Adrenal gland (tissue), 12 donors: ENCODE measurements around the gene DUS2. TPM values are rescaled to one million over a fixed set of nuclear protein-coding genes. Genes with fewer than 3 reads are reported as not detected.

Experiments
- DNase-seq, 7 donors: peaks; one replicate each; pipeline ENCODE4 v3.0.0-alpha.2; 2019 to 2020
- H3K27ac ChIP-seq, 5 donors: fragments of 200-600 bp; sonication (generic) in 4 of 5; 1 replicate in 3 of 5; 2 replicates in 2 of 5; pipeline versions ENCODE4 v1.5.1 to v1.8.0; 2016 to 2020; ENCODE audit warnings: mild to moderate bottlenecking in 1 of 5
- H3K27me3 ChIP-seq: fragments of 200-600 bp; 2 replicates; pipeline ENCODE4 v1.8.0; 2021
- H3K36me3 ChIP-seq, 2 donors: fragments of 200-600 bp; replicated peaks in 1 of 2; 1 replicate in 1 of 2; 2 replicates in 1 of 2; pipeline versions ENCODE4 v1.5.1 to v1.8.0; 2018 to 2022
- H3K4me1 ChIP-seq, 2 donors: fragments of 200-600 bp; replicated peaks in 1 of 2; 1 replicate in 1 of 2; 2 replicates in 1 of 2; pipeline versions ENCODE4 v1.5.1 to v1.8.0; 2018 to 2021
- H3K4me3 ChIP-seq, 4 donors: fragments of 200-600 bp; sonication (generic) in 3 of 4; one replicate each; pipeline ENCODE4 v1.5.1; 2016 to 2018
- H3K9me3 ChIP-seq, 3 donors: fragments of 200-600 bp; sonication (generic) in 1 of 3; replicated peaks in 1 of 3; 1 replicate in 2 of 3; 2 replicates in 1 of 3; pipeline versions ENCODE4 v1.5.1 to v1.8.0; 2016 to 2021
- CTCF ChIP-seq, 6 experiments: fragments of 450-650 bp in 4 of 6; fragments of 200-600 bp in 2 of 6; sonication (generic) in 1 of 6; IDR thresholded peaks; 1 replicate in 5 of 6; 2 replicates in 1 of 6; pipeline versions ENCODE4 v1.5.1 to v1.8.0; 2016 to 2021; ENCODE audit warnings: antibody characterized with exemption in 6 of 6, mild to moderate bottlenecking in 2 of 6, moderate library complexity in 1 of 6
- POLR2A ChIP-seq, 2 donors: fragments of 450-650 bp; IDR thresholded peaks; one replicate each; pipeline ENCODE4 v1.6.1; 2017; ENCODE audit warnings: antibody characterized with exemption in 2 of 2, mild to moderate bottlenecking in 2 of 2, moderate library complexity in 1 of 2
- WGBS, 4 donors: extraction: QIAGEN DNeasy Blood & Tissue Kit in 2 of 4; methylation state at CpG; one replicate each; pipeline versions ENCODE4 v1.1.5 to v1.1.7; 2013 to 2017; 5-methylcytosine and 5-hydroxymethylcytosine counted together
- intact Hi-C, 2 donors: fragments of 100-400 bp; cut with DNase I; formaldehyde crosslinking; loops; one replicate each; pipeline versions ENCODE4 v1.14.1 to v1.15.0; 2022 to 2023
- polyA plus RNA-seq, 3 donors: library from polyadenylated mRNA; stranded (reverse); fragments of 200-250 nt in 2 of 3; fragments of 350-450 nt in 1 of 3; fragmentation: Illumina TruSeq in 1 of 3; extraction: RNeasy Lipid Tissue Mini Kit (QIAGEN cat#74804) in 1 of 3; gene quantifications; one replicate each; pipeline ENCODE4 v1.2.3, GENCODE V29; 2013 to 2014
- total RNA-seq, 9 donors: library from RNA; depleted of rRNA in 4 of 9; stranded (reverse); fragments of >200 nt in 4 of 9; fragments of 120-200 nt in 1 of 9; fragmentation: NEBNext Ultra II Directional in 1 of 9; extraction: Animal tissue kit (Norgen Biotek cat#: 25700) in 1 of 9; gene quantifications; one replicate each; pipeline versions ENCODE4 v1.1.0 to v1.2.4, GENCODE V29; 2013 to 2023
- donor health status: healthy with polysubstance abuse.
- donor health status: Bipolar disorder and iron deficiency.
- donor health status: DM: yes; HTN: yes; CAD: no.
- donor health status: DM: no; HTN: no; CAD: no.
- donor health status: DM: no; HTN: no; CAD: no.
- donor health status: DM: yes; HTN: yes; CAD: no.

DUS2 gene
- total and polyA plus RNA-seq, 12 donors, result 6.3 to 25.3 (median 12.7) TPM

GRCh38 chr16:68079626-68080344, 56.7 kb downstream of the DUS2 start:
- DNase-seq, result peak; percentile 58 to 87 (median 77)
- intact Hi-C loops, result no loop called here
- H3K36me3 ChIP-seq, result peaks cover 0 to 9% of the 10 kb centered on the region in 2 donors
- no peaks in the 10 kb centered on the region for H3K27me3 ChIP-seq
- peaks cover 41 to 60% of the 10 kb centered on the region in 2 donors for H3K4me1 ChIP-seq
- no peaks in the 10 kb centered on the region for H3K9me3 ChIP-seq
- H3K27ac ChIP-seq, result peak overlapping the region in 4 of 5 donors; percentile 30 to 81 (median 74)
- TF ChIP-seq POLR2A (IDR thresholded peaks at IDR 0.05) (no peak), CTCF (IDR thresholded peaks at IDR 0.05) (no peak)
- no peak overlapping the region for H3K4me3 ChIP-seq
- 23 to 51% (median 30%) methylated on average over 9 to 13 of the region's 13 CpGs for WGBS, 4 donors

- no peaks in the 10 kb centered on the region for H3K9me3 ChIP-seq
- H3K4me1 ChIP-seq, result peaks cover 44 to 67% of the 10 kb centered on the region in 2 donors
- no peaks in the 10 kb centered on the region for H3K27me3 ChIP-seq
- intact Hi-C loops, result no loop called here
- no peak overlapping the region for H3K4me3 ChIP-seq
- peak overlapping the region in 3 of 5 donors; percentile 17 to 99 (median 98) for H3K27ac ChIP-seq
- peaks cover 0 to 3% of the 10 kb centered on the region in 2 donors for H3K36me3 ChIP-seq
- DNase-seq, result peak in 2 of 7 donors; percentile 65 to 67
- TF ChIP-seq CTCF (IDR thresholded peaks at IDR 0.05), result no peak
- no peak for TF ChIP-seq POLR2A (IDR thresholded peaks at IDR 0.05)
These were observed 59.0 kb downstream of the DUS2 start for GRCh38 chr16:68081861-68082628.

GRCh38 chr16:68082629-68083238, 59.6 kb downstream of the DUS2 start:
- 73 to 91% (median 87%) methylated on average over 2 of the region's 2 CpGs for WGBS, 4 donors
- no peaks in the 10 kb centered on the region for H3K27me3 ChIP-seq
- peak in 1 of 7 donors; percentile 48 for DNase-seq
- TF ChIP-seq POLR2A (IDR thresholded peaks at IDR 0.05), result no peak
- TF ChIP-seq CTCF (IDR thresholded peaks at IDR 0.05), result no peak
- H3K4me3 ChIP-seq, result no peak overlapping the region
- H3K36me3 ChIP-seq, result peaks cover 0 to 3% of the 10 kb centered on the region in 2 donors
- H3K9me3 ChIP-seq, result no peaks in the 10 kb centered on the region
- H3K27ac ChIP-seq, result peak overlapping the region in 3 of 5 donors; percentile 17 to 99 (median 98)
- intact Hi-C loops, result no loop called here
- peaks cover 44 to 73% of the 10 kb centered on the region in 2 donors for H3K4me1 ChIP-seq

GRCh38 chr16:68083239-68083781, 60.2 kb downstream of the DUS2 start:
- Histone ChIP-seq H3K36me3 (no peaks in the 10 kb centered on the region), H3K4me3 (no peak overlapping the region), H3K9me3 (no peaks in the 10 kb centered on the region), H3K27ac (peak overlapping the region in 4 of 5 donors; percentile 87 to 99 (median 98)), H3K4me1 (peaks cover 43 to 78% of the 10 kb centered on the region in 2 donors), H3K27me3 (no peaks in the 10 kb centered on the region)
- 85 to 93% (median 88%) methylated on average over 4 of the region's 4 CpGs for WGBS, 4 donors
- TF ChIP-seq POLR2A (IDR thresholded peaks at IDR 0.05) (no peak), CTCF (IDR thresholded peaks at IDR 0.05) (no peak)
- intact Hi-C loops, result no loop called here
- peak in 1 of 7 donors; percentile 50 for DNase-seq
